PFSK-1 (cell line): Measurements from ENCODE around the gene LBX1.

Experiments
- FOXP2 ChIP-seq: optimal IDR thresholded peaks from 2 replicates; pipeline ENCODE3; 2011; ENCODE audit warnings: borderline replicate concordance, control low read depth, inconsistent platforms; ENCODE audit not compliant: insufficient read depth; ENCODE audit errors: extremely low read length, extremely low read depth
- POLR2AphosphoS5 ChIP-seq: IDR thresholded peaks from 2 replicates; pipeline ENCODE4 v1.6.1; 2012; ENCODE audit warnings: low read depth, mild to moderate bottlenecking, control low read depth, low read length, moderate library complexity
- SIN3A ChIP-seq: IDR thresholded peaks from 2 replicates; pipeline ENCODE4 v1.6.1; 2012; ENCODE audit warnings: mild to moderate bottlenecking, low read length, moderate library complexity, borderline replicate concordance; ENCODE audit not compliant: insufficient read depth
- TAF1 ChIP-seq: IDR thresholded peaks from 2 replicates; pipeline ENCODE4 v1.6.1; 2012; ENCODE audit warnings: low read length, control low read depth, borderline replicate concordance; ENCODE audit not compliant: insufficient read depth
- TF ChIP-seq, protein P1 (sequence below), 2 experiments: IDR thresholded peaks; 2 replicates each; pipeline versions ENCODE4 v1.6.1 to v1.8.0; 2011 to 2012; ENCODE audit warnings: low read depth in 2 of 2, low read length in 2 of 2, control low read depth in 1 of 2, inconsistent platforms in 1 of 2, mild to moderate bottlenecking in 1 of 2, moderate library complexity in 1 of 2; ENCODE audit not compliant: insufficient read depth in 1 of 2

The LBX1 gene

GRCh38 chr10:101233443-101233842, 4.2 kb upstream of the LBX1 start:
- TF ChIP-seq FOXP2 (no peak), POLR2AphosphoS5 (no peak), TAF1 (no peak), SIN3A (no peak)
- TF ChIP-seq, protein P1, sequence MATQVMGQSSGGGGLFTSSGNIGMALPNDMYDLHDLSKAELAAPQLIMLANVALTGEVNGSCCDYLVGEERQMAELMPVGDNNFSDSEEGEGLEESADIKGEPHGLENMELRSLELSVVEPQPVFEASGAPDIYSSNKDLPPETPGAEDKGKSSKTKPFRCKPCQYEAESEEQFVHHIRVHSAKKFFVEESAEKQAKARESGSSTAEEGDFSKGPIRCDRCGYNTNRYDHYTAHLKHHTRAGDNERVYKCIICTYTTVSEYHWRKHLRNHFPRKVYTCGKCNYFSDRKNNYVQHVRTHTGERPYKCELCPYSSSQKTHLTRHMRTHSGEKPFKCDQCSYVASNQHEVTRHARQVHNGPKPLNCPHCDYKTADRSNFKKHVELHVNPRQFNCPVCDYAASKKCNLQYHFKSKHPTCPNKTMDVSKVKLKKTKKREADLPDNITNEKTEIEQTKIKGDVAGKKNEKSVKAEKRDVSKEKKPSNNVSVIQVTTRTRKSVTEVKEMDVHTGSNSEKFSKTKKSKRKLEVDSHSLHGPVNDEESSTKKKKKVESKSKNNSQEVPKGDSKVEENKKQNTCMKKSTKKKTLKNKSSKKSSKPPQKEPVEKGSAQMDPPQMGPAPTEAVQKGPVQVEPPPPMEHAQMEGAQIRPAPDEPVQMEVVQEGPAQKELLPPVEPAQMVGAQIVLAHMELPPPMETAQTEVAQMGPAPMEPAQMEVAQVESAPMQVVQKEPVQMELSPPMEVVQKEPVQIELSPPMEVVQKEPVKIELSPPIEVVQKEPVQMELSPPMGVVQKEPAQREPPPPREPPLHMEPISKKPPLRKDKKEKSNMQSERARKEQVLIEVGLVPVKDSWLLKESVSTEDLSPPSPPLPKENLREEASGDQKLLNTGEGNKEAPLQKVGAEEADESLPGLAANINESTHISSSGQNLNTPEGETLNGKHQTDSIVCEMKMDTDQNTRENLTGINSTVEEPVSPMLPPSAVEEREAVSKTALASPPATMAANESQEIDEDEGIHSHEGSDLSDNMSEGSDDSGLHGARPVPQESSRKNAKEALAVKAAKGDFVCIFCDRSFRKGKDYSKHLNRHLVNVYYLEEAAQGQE (IDR thresholded peaks at IDR 0.05; ENCODE audit: insufficient read depth in 1 of 2, low read depth in 2 of 2, low read length in 2 of 2), result no peak

DNA sequence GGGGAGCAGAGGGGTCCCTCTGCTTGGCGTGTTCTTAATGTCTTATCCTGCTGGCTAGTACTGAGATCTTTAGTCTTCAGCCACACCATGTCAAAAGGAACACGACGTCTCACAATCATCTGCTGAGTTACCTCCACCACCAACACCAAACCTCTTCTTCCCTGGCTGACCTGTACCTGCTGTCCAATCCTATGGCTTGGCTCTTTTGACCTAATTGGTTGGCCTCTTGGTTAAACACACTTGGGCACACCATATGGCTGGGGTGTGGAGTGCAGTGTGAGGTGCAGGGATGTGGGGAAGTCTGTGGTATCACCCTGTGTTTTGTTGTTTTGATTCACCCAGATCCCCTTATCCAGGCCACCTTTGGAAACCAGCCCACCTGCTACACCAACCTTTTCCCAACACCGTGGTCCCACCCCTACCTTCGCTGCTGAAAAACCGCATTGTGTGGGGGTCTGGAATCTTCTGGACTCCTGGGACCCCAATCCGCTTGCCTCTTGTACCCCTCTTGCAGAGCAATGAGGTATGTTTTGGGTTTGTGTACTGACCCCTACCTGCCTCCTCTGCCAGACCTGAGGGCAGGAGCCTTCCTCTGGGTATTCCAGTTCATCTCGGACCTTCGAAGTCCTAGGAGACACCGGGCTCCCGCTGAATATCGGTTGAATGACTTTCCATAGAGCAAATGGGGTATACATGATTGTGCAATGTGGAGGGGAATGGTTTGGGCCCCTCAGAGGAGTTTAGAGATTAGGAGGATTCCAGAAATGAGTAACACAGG, 2.8 kb upstream of the LBX1 start:
- TF ChIP-seq TAF1 (no peak), POLR2AphosphoS5 (no peak), SIN3A (no peak), FOXP2 (no peak)
- TF ChIP-seq, protein P1 (IDR thresholded peaks at IDR 0.05; ENCODE audit: insufficient read depth in 1 of 2, low read depth in 2 of 2, low read length in 2 of 2), result no peak

GRCh38 chr10:101231092-101231491, 1.8 kb upstream of the LBX1 start:
- TF ChIP-seq FOXP2 (no peak), POLR2AphosphoS5 (no peak), TAF1 (no peak), SIN3A (no peak)
- TF ChIP-seq, protein P1 (IDR thresholded peaks at IDR 0.05; ENCODE audit: insufficient read depth in 1 of 2, low read depth in 2 of 2, low read length in 2 of 2), result no peak

DNA sequence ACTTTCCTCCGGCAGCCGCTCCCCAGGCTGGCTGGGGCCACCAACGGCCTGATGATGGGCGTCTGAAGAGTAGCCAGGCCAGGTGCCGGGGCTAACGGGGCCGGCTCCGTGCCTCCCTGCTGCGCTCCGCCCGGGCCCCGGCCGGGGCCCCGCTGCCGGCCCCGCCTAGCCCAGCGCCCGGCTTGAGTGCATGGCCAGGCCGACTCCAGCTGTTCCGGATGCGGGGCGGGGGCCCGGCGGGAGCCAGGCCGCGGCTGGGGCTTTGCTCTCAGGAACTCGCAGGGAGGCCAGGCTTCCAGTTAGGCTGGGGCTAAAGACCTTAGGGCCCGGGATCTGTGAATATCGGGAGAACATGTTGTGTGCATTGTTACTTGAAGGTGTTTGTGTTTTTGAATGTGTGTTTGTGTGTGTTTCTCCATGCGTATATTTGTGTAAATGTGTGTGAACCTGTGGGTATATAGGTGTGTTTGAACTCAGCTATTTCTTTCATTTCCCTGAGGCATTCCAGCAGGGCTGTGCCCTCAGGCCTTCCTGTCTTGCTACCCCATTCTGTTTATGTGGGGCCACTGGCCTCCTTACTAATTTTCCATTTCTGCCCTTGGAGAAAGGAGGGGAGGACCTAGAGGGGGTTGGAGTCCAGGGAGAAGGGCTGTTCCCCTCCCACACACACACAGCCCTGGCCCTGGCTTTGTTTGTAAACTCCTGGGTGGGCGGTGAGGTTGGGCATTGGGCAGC, 1.1 kb upstream of the LBX1 start:
- TF ChIP-seq, protein P1 (IDR thresholded peaks at IDR 0.05; ENCODE audit: insufficient read depth in 1 of 2, low read depth in 2 of 2, low read length in 2 of 2), result no peak
- TF ChIP-seq FOXP2, result no peak

- no peak for TF ChIP-seq SIN3A
- TF ChIP-seq POLR2AphosphoS5, result no peak
- no peak for TF ChIP-seq FOXP2
- TF ChIP-seq, protein P1 (IDR thresholded peaks at IDR 0.05; ENCODE audit: insufficient read depth in 1 of 2, low read depth in 2 of 2, low read length in 2 of 2), result no peak
- no peak for TF ChIP-seq TAF1
Observed at GRCh38 chr10:101228966-101229265, 347 bp downstream of the LBX1 start.
